ENCODE data around the gene PRLH. TPM values are rescaled to one million over a fixed set of nuclear protein-coding genes. Genes with fewer than 3 reads are reported as not detected.

The PRLH gene
- total RNA-seq, 1 donor from 2014 or later, result not detected

- H3K4me3 Mint-ChIP-seq (ENCODE audit: unreplicated experiment), result no peak overlapping the region
- no peaks in the 10 kb centered on the region for H3K36me3 Mint-ChIP-seq (ENCODE audit: unreplicated experiment)
- no peak for TF ChIP-seq CTCF (IDR thresholded peaks at IDR 0.05; ENCODE audit: partially characterized antibody, unreplicated experiment)
- H3K4me1 Mint-ChIP-seq (ENCODE audit: low read depth, unreplicated experiment), result peaks cover 13% of the 10 kb centered on the region
- H3K27ac Mint-ChIP-seq (ENCODE audit: unreplicated experiment), result no peak overlapping the region
- H3K27me3 Mint-ChIP-seq (ENCODE audit: unreplicated experiment), result peaks cover 7% of the 10 kb centered on the region
- H3K9me3 Mint-ChIP-seq (ENCODE audit: unreplicated experiment), result peaks cover 5% of the 10 kb centered on the region
- DNase-seq, result no peak
These were observed 35.2 kb downstream of the PRLH start for GRCh38 chr2:237601453-237602116.

DNA sequence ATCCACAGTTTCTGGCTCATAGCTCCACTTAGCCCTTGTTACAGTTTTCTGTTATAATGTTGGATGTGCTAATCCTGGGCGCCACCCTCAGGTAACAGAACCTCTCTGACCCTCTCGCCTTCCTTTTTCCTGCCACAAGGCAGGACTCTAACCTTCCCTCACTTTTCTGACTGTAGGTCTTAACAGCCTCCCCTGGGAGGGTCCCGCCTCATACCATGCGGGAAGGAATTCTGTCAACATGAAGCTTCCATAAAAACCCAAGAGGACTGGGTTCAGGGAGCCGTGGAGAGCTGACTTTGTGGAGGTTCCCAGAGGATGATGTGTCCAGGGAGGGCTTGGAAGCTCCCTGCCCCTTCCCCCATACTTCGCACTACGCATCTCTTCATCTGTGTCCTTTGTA lies 36.0 kb downstream of the PRLH start:
- Mint-ChIP-seq H3K4me1 (ENCODE audit: low read depth, unreplicated experiment) (peaks cover 11% of the 10 kb centered on the region), H3K9me3 (ENCODE audit: unreplicated experiment) (peaks cover 8% of the 10 kb centered on the region), H3K36me3 (ENCODE audit: unreplicated experiment) (peaks cover 7% of the 10 kb centered on the region), H3K27me3 (ENCODE audit: unreplicated experiment) (peaks cover 5% of the 10 kb centered on the region), H3K4me3 (ENCODE audit: unreplicated experiment) (no peak overlapping the region), H3K27ac (ENCODE audit: unreplicated experiment) (no peak overlapping the region)
- TF ChIP-seq CTCF (IDR thresholded peaks at IDR 0.05; ENCODE audit: partially characterized antibody, unreplicated experiment), result no peak
- no peak for DNase-seq

DNA sequence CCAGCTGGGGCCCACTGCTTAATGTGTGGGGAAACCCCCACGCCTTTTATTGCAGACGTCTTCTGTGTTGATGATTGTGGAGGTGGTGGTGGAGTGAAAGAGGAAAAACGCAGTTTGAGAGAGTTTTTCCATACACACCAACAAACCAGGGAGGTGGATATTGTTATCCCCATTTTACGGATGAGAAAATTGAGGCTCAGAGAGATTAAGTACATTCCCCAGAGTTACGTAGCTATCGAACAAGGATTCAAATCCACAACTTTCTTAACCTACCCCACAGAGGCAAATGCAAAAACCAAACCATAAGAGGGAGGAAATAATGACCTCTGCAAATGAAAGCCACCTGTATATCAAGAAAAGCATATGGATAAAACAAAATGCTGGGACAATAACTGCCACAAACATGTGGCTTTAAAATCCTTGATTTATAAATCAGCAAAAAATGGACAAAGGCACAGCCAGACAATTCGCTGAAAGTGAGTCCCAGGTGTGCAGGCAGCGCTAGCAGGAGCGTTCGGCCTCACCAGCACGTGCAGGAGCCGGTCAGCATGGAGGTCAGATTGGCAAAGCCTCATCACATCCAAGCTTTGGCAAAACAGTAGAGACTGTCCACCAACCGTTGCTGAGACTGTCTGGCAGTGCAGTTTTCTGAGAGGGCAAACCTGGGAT lies 36.8 kb downstream of the PRLH start:
- Mint-ChIP-seq H3K27ac (ENCODE audit: unreplicated experiment) (no peak overlapping the region), H3K9me3 (ENCODE audit: unreplicated experiment) (peaks cover 12% of the 10 kb centered on the region), H3K27me3 (ENCODE audit: unreplicated experiment) (peaks cover 6% of the 10 kb centered on the region), H3K36me3 (ENCODE audit: unreplicated experiment) (peaks cover 13% of the 10 kb centered on the region), H3K4me3 (ENCODE audit: unreplicated experiment) (no peak overlapping the region), H3K4me1 (ENCODE audit: low read depth, unreplicated experiment) (peaks cover 9% of the 10 kb centered on the region)
- no peak for DNase-seq
- no peak for TF ChIP-seq CTCF (IDR thresholded peaks at IDR 0.05; ENCODE audit: partially characterized antibody, unreplicated experiment)

DNA sequence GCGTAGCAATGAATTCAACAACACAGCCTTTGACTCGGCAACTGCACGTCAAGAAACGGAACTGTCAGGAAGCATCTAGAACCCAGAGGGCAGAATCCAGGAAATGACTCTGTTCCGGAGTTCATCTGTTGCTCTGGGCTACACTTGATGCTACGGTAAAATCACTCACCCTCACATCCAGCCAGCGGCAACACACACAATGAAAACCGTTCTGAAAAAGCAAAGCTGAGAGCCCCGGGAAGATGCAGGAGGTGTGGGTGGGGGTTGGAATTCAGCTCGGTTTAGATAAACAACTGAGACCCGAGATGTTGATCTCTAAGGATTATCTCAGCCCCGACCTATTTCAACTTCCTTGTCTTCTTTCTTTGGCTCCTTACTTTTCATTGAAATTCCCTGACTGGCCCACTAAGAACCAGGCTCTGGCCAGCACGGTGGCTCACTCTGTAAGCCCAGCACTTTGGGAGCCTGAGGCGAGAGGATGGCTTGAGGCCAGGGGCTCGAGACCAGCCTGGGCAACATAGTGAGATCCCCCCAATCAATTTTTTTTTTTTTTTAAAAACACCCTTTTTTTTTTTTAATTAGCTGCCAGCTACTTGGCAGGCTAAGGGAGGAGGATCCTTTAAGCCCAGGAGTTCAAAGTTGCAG lies 37.5 kb downstream of the PRLH start:
- Mint-ChIP-seq H3K4me1 (ENCODE audit: low read depth, unreplicated experiment) (peaks cover 7% of the 10 kb centered on the region), H3K27me3 (ENCODE audit: unreplicated experiment) (peaks cover 7% of the 10 kb centered on the region), H3K36me3 (ENCODE audit: unreplicated experiment) (peaks cover 18% of the 10 kb centered on the region), H3K4me3 (ENCODE audit: unreplicated experiment) (no peak overlapping the region), H3K27ac (ENCODE audit: unreplicated experiment) (no peak overlapping the region), H3K9me3 (ENCODE audit: unreplicated experiment) (peaks cover 12% of the 10 kb centered on the region)
- no peak for DNase-seq
- no peak for TF ChIP-seq CTCF (IDR thresholded peaks at IDR 0.05; ENCODE audit: partially characterized antibody, unreplicated experiment)

- no peak for TF ChIP-seq CTCF (IDR thresholded peaks at IDR 0.05; ENCODE audit: partially characterized antibody, unreplicated experiment)
- peaks cover 7% of the 10 kb centered on the region for H3K27me3 Mint-ChIP-seq (ENCODE audit: unreplicated experiment)
- H3K4me1 Mint-ChIP-seq (ENCODE audit: low read depth, unreplicated experiment), result peaks cover 7% of the 10 kb centered on the region
- H3K9me3 Mint-ChIP-seq (ENCODE audit: unreplicated experiment), result peaks cover 12% of the 10 kb centered on the region
- no peak for DNase-seq
- no peak overlapping the region for H3K4me3 Mint-ChIP-seq (ENCODE audit: unreplicated experiment)
- no peak overlapping the region for H3K27ac Mint-ChIP-seq (ENCODE audit: unreplicated experiment)
- peaks cover 18% of the 10 kb centered on the region for H3K36me3 Mint-ChIP-seq (ENCODE audit: unreplicated experiment)
These were observed 38.0 kb downstream of the PRLH start for GRCh38 chr2:237604391-237604790.

Measured in glutamatergic neuron (in vitro differentiated cells).